ENCODE measurements around the gene DNM2.
"Not testable (repeated sequence)": the region's sequence is repeated elsewhere in the genome, so short reads cannot be mapped to it uniquely, and the experiment has no call there.

DNM2 gene

GRCh38 chr19:10839114-10840050 is 121.5 kb downstream of the DNM2 start:
- DNase-seq, result no peak

GRCh38 chr19:10842788-10843187 is 124.9 kb downstream of the DNM2 start:
- no peak for DNase-seq

DNA sequence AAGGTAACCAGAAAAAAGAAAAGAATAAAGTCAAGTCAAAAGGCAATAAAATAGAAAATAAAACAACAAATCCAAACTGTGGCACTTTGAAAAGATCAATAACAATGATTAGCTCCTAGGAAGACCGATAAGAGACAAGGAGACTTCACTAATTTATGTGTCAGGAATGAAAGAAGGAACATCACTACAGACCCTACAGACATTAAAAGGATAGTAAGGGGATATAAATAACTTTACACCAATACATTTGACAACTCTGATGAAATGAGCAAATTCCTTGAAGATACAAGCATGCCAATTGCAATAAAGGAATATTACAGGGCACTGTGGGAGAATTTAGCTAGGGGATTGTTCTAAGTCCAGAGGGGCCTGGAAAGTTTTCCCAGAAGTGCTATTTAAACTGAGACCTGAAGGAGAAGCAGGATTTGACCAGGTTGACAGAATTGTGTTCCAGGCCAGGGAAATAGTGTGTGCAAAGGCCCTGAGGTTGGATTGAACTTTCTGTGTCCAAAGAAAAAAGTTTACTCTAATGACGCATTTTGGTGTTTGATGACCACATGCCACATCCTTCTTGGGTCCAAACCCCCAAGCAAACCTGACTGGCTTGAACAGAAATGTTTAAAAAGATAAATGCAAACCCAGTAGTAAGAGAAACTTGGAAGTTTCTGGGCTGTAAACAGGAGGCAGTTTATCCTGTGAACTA is 128.8 kb downstream of the DNM2 start:
- DNase-seq, result no peak

- DNase-seq, result no peak
Measured at GRCh38 chr19:10848230-10848856, 130.5 kb downstream of the DNM2 start, which contains the start of gene C19orf38. Gene C19orf38, plus strand, starts transcription at chr19:10848415. Its CDS starts 94 bp downstream, at chr19:10848509.

- no peak for DNase-seq
Measured at GRCh38 chr19:10850631-10851030, 132.8 kb downstream of the DNM2 start.

DNA sequence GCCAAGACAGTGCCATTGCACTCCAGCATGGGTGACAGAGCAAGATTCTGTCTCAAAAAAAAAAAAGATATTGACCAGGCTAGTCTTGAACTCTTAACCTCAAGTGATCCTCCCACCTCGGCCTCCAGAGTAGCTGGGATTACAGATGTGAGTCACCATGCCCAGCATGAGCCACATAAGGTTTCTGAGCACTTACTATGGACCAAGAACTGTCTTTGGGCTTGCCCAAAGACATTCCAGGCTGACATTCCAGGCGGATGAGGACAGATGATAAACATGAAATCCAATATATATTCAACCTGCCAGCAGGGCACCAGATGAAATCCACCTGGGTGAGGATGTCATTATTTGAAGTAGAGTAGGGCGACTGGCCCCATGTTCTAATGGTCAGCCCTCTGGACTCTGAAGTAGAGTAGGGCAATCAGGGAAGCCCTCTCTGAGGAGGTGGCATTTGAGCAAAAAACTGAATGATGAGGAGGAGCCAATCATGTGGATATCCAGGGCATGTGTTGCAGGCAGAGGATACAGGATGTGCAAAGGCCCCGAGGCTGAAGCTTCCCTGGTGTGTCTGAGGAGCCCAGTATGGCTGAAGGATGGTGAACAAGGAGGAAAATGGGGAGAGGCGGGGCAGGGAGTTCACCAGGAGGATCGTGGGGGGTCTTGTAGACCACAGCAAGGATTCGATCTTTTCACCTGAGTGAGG is 134.4 kb downstream of the DNM2 start:
- no peak for DNase-seq

DNA sequence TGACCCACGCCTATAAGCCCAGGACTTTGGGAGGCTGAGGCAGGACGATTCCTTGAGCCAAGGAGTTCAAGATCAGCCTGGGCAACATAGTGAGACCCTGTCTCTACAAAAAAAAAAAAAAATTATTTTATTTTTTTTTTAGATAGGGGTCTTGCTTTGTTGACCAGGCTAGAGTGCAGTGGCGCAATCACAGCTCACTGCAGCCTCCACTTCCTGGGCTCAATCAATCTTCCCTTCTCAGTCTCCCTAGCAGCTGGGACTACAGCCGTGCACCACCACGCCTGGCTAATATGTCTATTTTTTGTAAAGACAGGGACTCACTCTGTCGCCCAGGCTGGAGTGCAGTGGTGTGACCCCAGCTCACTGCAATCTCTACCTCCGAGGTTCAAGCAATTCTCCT is 135.1 kb downstream of the DNM2 start:
- DNase-seq, result no peak

DNA sequence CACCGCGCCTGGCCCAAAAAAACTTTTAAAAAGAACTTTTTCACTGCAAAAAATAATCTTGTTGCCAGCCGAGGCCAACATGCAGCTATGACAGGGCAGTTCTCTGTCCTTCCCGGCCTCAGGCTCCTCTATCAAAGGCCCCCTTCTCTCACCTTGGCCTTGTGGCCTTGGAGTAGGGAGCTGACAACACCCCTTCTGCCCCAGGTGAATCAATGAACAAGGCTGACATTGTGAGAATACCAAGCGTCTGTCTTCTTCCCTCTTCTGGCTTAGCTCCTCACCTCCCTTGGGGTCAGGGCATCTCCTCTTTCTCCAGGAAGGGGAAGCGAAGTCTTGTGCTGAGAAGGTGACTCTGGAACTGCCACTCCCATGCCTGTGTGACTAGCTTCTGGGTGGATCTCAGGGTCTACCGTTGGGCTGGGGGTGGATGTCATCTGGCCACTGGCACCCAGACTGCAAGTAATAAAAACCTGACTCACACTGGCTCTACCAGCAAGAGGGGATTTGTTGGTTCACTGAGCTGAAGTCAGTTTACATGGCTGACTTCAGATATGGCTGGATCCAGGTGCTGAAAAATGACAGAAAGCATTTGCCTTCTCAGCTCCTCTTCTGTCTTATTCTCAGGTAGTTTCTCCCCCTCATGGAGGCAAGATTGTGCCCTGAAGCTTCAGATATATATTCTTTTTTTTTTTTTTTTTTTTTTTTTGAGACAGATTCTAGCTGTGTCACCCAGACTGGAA is 136.6 kb downstream of the DNM2 start:
- DNase-seq, result no peak

GRCh38 chr19:10855879-10856522 is 138.1 kb downstream of the DNM2 start:
- no peak for DNase-seq

DNA sequence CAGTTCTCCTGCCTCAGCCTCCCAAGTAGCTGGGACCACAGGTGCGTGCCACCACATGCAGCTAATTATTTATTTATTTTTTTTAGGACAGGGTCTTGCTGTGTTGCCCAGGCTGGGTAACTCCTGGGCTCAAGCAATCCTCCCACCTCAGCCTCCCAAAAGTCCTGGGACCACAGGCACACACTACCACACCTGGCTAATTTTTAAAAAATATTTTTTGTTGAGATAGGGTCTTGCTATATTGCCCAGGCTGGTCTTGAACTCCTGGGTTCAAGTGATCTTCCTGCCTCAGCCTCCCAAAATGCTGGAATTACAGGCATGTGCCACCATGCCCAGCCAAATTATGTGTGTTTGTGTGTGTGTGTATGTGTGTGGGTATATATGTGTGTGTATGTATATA is 139.0 kb downstream of the DNM2 start:
- not testable (repeated sequence) for DNase-seq

GRCh38 chr19:10858204-10858828 is 140.4 kb downstream of the DNM2 start:
- DNase-seq, result peak in 1 of 2 experiments; percentile 23

- no peak for DNase-seq
Measured at GRCh38 chr19:10861103-10861651, 143.3 kb downstream of the DNM2 start.

DNA sequence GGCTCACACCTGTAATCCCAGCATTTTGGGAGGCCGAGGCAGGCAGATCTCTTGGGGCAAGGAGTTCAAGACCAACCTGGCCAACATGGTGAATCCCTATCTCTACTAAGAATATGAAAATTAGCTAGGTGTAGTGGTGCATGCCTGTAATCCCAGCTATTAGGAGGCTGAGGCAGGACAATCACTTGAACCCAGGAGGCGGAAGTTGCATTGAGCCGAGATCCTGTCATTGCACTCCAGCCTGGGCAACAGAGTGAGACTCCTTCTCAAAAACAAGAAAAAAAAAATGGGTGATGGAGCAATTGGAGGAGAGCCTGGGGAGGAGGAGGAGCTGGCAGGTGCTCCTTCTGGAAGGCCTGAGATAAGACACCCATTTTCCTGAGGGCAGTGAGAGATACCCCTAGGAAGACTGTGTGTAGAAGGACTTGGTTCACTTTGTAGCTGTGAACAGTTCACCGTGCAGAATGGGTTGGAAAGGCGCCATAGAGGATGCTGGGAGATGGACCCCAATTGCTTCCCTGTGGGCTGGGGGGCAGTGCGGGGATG is 144.8 kb downstream of the DNM2 start:
- DNase-seq, result no peak

DNA sequence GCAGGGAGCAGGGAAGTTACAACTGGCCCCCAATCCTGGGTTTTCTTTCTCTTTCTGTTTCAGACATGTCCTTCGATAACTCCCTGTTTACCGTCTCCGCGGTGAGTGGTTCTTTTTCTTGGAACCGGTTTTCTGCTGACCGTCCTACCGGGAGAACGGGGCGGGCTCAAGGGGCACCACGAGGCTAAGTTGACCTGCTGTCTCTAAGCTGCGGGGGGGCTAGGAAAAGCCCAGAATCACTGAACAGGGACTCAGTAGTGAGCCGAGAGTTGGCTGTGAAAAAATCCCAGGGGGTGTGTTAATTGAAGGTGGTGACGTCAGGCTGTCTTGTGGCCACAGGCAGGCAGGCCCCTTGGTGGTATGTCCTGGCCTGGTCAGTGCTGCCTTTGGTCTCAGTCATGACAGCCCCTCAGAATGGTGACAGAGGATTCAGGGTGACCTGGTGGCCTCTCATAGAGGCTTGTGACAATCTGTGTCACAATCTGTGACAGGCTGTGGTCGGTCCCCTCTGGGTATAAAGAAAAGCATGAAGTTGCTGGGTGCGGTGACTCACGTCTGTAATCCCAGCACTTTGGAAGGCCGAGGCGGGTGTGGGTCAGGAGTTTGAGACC is 145.3 kb downstream of the DNM2 start:
- no peak for DNase-seq

GRCh38 chr19:10864538-10864899 is 146.6 kb downstream of the DNM2 start:
- peak; percentile 41 to 69 for DNase-seq

DNA sequence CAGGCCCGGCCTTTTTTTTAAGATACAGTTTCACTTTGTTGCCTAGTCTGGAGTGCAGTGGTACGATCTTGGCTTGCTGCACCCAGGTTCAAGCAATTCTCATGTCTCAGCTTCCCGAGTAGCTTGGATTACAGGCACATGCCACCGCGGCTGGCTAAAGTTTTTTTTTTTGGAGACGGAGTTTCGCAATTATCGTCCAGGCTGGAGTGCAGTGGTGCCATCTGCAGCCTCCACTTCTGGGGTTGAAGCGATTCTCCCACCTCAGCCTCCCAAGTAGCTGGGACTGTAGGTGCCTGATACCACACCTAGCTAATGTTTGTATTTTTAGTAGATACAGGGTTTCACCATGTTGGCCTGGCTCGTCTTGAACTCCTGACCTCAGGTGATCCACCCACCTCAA is 148.6 kb downstream of the DNM2 start:
- no peak for DNase-seq

DNA sequence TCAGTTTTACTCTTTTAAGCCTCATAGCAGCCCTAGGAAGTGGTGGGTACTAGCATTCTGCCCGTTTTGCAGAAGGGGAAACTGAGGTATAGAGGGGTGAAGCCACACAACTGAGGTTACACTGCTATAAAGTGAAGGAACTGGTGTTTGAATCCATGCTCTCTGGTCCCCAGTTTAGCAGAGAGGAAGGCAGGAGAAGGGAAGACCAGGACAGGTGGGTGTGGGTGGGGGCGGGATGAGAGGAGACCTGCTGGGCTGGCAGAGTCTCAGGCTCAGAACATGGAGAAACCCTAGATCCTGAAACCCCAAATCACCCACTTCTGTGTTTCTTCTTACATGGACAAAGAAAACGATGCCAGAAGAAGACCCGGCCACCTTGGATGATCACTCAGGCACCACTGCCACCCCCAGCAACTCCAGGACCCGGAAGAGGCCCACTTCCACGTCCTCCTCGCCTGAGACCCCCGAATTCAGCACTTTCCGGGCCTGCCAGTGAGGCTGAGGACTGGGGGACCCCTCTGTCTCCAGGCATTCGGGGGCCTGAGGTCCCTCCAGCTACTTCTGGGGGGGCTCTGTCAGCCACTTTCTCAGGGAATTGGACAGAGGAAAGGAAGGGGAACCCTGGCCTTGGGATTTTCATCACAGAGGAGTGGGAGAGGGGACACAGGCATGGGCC is 151.1 kb downstream of the DNM2 start:
- no peak for DNase-seq

DNA sequence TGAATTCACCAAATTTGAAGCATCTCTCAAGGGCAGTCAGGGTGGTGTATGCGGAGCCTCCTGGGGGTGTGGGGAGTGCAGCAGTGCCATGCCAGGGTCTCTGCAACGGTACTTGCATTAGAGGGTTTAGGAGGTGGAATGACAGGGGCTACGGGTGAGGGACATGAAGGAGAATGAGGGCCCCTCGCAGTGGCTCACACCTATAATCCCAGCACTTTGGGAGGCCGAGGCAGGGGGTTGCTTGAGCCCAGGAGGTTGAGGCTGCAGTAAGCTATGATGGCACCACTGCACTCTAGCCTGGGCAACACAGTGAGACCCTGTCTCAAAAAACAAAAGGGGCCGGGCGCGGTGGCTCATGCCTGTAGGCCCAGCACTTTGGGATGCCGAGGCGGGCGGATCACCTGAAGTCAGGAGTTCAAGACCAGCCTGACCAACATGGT is 152.0 kb downstream of the DNM2 start:
- DNase-seq, result not testable (repeated sequence)

- DNase-seq, result no peak
Measured at GRCh38 chr19:10870501-10870954, 152.6 kb downstream of the DNM2 start.
